Ecto neural progenitor cell (in vitro differentiated cells): Measurements from ENCODE around the gene MZB1.
"Not testable (repeated sequence)": the region's sequence is repeated elsewhere in the genome, so short reads cannot be mapped to it uniquely, and the experiment has no call there.

Experiments
- DNase-seq: peaks from one replicate; pipeline ENCODE4 v3.0.0-alpha.2; 2018; ENCODE audit warnings: low spot score

The MZB1 gene

DNA sequence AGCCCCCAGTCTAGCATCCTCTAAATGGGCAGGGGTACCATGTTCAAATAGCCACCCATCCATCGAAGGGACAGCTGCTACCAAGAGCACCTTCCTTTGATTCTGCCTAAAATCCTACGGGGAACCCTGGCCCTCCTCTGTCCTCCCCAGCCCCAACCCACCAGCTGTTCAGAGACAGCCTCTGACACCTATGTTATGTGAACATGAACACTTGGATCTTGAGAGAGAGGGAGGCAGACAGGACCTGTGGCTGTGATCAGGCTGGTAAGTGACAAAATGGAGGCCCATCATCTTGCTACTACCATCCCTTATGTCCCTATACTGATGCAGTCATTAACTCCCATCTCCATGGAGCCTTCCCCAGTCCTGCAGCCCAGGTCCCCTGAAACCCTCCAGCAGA is 14.8 kb downstream of the MZB1 start:
- no peak for DNase-seq

DNA sequence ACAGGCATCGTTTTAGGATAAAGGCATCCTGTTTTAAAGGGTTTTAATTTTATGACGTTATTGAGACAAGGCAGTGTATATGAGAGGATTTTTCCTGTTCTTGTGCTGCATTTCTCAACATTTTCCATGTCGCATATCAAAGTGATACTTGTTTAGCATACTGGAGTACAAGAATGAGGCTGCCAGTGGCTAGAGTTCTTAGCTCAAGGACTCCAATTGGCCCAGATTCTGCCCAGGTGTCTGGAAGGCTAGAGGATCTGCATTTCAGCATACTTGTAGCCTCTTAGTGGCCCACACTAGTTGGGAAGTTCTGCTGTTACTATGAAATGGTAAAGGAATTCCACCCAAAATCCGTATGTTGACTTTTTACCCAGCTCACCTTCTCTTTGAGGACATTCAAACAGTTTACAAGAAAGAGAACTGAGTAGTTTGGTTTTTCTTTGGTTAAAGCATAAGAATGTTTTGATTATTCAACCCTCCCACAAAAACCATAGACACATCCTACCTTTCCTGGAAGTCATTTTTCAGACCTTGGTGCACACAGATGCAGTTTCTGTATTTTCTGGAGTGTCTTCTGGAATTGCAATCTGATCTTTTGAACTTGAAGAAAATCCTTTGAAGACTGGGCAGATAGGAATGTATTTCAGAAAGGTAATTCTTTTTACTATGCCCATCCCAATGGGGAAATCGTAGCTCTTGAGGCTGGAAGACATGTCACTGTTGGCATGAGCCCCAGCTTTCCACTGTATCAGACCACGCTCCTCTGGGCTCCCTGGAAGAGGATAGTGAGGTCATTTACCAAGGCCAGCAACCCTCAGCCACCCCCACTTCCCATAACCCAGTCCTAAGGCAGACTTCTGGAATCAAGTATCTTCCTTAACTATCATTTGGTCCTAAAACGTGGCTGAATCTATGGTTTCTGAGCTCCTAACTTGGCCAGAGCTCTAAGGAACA is 18.0 kb downstream of the MZB1 start:
- no peak for DNase-seq

DNA sequence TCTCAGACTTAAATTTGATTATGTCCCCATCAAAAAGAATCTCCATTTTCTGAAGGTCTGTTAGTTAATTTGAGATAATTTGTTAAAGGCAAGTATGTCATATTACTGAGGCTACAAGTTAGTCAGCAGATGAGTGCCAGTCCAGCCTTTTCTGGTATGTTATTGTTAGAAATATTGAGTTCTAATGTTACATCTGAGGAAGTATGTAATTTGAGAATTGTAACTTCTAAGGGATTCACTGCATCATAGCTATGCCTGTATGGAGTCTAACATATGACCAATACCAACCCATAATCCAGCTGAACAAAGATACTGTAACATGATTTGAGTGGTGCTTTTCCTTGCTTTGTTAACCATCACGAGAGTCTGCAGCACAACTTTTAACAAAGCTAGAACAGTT is 20.5 kb downstream of the MZB1 start:
- DNase-seq, result no peak

DNA sequence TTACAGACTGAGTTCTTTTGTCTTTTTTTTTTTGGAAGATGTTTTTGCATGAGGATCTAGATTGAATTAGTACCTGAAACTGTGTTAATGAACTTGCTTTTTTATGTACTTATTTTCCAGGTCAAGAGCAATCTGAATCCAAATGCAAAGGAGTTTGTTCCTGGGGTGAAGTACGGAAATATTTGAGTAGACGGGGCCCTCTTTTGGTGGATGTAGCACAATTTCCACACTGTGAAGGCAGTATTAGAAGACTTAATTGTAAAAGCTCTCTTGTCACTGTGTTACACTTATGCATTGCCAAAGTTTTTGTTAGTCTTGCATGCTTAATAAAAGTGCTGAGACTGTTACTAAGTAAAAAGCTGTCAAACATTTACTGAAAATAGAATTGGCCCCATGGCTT is 21.1 kb downstream of the MZB1 start:
- no peak for DNase-seq

DNA sequence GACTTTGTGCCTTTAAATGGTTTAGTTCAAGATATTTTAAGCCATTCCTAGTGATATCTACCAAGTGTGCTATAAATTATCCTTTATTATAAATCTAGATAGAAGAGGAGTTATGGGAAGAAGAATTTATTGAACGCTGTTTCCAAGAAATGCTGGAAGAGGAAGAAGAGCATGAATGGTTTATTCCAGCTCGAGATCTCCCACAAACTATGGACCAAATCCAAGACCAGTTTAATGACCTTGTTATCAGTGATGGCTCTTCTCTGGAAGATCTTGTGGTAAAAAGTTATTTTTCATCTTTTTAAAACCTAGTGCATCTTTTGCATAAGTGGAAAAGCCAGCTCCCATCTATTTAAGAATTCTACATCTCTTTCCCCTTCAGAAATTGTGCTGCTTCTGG is 25.2 kb downstream of the MZB1 start:
- DNase-seq, result no peak

DNA sequence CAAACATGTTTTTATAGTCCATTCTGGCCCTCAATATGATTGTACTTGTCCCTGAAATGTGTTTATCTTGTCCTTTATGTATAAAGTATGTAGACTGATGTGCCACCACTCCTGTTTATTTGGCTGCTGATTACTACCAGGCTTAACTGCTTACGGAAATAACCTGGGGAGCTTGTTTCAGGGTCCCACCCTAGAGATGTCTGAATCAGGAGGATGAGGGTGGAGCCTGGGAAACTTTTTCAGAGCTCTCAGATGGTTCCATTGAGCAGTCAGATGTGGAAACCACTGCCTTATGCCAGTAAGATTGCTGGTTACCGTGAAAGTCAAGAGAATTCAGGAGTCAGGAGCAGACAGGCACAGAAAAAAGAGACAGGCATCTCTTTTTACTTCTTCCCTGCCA is 25.8 kb downstream of the MZB1 start:
- no peak for DNase-seq

DNA sequence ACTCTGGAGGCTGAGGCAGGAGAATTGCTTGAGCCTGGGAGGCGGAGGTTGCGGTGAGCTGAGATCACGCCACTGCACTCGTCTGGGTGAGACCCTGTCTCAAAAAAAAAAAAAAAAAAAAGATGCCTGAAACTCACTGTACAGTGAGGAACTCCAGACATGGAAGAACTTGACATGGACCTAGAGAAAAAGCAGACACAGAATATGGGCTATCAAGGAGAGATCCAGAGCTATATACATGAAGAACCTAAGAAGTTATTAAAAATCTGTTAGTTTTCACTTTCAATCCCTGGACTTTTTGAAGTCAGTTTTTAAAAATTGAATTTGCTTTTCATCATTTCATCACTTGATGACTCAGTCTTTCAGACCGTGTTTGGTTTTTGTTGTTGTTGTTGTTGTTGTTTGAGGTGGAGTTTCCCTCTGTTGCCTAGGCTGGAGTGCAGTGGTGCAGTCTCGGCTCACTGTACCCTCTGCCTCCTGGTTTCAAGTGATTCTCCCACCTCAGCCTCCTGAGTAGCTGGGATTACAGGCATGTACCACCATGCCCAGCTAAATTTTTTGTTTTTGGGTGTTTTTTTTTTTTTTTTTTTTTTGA is 27.8 kb downstream of the MZB1 start:
- DNase-seq, result no peak

DNA sequence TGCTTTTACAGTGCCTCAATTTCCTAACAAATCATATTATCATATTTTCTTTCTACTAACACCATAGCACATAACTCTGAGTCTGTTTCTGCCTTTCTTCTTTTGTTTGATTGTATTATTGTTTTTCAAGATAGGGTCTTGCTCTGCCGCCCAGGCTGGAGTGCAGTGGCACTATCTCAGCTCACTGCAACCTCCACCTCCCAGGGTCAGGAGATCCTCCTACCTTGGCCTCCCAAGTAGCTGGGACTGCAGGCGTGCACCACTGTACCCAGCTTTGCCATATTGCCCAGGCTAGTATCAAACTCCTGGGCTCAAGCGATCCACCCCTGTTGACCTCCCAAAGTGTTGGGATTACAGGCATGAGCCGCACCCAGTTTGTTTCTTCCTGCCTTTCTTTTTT is 29.3 kb downstream of the MZB1 start:
- no peak for DNase-seq

DNA sequence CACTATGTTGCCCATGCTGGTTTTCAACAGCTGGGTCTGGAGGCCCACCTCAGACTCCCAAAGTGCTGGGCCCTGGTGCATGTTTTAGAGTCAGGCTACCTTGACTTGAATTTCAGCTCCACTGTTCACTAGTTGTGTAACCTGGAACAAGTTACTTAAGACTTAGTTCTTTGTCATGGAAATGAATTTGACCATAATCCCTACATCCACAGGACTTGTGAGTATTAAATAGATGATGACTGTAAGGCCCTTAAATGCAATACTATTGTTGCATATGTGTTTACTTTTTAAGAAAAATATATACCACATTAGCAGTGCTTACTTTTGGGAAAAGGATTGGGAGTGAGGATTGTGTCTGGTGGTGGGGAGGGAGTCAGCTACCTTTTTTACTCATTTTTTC is 31.6 kb downstream of the MZB1 start:
- DNase-seq, result no peak

DNA sequence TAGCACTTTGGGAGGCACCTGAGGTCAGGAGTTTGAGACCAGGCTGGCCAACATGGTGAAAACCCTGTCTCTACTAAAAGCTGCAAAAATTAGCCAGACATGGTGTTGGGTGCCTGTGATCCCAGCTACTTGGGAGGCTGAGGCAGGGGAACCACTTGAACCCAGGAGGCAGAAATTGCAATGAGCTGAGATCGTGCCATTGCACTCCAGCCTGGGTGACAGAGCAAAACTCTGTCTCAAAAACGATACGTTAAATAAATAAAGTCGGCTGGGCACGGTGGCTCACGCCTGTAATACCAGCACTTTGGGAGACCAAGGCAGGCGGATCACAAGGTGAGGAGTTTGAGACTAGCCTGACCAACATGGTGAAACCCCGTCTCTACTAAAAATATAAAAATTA is 33.8 kb downstream of the MZB1 start:
- DNase-seq, result not testable (repeated sequence)

DNA sequence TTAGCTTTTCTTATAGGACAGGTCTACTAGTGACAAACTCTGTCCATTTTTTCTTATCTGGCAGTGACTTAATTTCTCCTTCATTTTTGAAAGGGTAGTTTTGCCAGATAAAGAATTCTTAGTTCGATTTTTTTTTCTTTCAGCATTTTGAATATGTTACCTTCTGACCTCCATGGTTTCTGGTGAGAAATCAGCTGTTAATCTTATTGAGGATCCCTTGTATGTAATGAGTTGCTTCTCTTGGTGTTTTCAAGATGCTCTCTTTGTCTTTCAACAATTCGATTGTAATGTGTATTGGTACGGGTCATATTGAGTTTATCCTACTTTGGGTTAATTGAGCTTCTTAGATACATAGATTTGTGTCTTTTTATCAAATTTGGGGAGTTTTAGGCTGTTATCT is 35.5 kb downstream of the MZB1 start:
- no peak for DNase-seq

DNA sequence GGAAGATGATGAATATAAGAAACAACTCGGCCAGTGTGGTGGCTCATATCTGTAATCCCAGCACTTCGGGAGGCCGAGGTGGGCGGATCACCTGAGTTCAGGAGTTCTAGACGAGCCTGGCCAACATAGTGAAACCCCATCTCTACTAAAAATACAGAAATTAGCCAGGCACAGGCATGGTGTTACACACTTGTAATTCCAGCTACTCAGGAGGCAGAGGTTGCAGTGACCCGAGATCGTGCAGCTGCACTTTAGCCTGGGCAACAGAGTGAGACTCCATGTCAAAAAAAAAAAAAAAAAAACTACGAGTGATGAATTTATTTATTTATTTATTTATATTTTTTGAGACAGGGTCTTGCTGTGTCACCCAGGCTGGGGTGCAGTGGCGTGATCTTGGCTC is 41.9 kb downstream of the MZB1 start:
- not testable (repeated sequence) for DNase-seq

DNA sequence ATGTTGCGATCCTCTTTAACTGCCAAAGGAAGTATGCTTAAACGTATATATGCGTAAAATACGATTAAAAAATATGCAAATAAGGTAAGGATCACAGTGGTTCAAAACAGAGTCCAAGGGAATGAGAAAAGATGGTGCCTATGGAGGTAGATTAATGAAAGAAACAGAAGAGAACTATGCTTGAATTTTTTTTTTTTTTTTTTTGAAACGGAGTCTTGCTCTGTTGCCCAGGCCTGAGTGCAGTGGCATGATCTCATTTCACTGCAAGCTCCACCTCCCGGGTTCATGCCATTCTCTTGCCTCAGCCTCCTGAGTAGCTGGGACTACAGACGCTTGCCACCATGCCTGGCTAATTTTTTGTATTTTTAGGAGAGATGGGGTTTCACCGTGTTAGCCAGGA is 44.3 kb downstream of the MZB1 start:
- DNase-seq, result not testable (repeated sequence)

DNA sequence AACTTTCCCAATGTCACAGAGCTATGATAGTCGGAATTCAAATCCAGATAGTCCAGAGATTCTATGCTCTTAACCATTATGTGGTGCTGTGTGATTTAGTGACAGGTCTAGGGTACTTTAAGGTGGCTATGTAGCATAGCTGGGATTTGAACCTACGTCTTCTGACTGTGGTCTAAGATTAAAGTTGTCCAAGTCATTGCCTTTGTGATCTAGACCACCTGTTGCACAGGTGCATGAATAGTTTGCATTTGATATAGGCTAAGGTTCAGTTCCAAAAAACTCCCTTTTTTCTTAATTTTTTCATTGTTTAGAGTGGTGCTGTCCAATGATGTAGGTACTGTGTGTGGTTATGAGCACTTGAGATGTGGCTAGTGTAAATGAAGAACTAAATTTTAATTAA is 45.5 kb downstream of the MZB1 start:
- DNase-seq, result no peak

DNA sequence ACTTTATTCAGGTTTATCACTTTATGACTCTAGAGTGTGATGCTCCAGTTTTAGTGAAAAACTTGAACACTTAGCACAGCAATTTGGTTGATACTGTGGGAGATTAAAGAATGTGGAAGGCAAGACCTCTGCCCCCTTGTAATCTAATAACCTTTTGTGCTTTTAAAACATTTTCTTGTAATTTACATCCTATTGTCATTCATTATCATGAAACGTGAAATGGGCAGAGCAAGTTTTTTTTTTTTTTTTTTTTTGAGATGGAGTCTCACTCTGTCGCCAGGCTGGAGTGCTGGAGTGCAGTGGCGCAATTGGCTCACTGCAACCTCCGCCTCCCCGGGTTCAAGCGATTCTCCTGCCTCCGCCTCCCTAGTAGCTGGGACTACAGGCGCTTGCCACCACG is 46.2 kb downstream of the MZB1 start:
- no peak for DNase-seq

DNA sequence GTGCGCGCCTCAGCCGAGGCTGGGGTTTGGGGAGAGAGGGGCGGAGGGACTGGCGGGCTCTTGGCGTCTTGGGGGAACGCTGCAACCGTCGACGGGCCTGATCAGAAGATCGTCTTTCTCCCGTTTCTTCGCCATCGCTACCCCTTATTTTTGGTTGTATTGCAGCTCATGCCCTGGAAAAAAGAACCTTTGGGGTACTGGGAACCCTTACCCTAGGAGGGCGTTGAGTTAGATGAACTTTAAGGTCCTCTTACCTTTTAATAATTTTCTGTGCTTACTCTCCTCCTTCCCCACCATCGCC is 47.3 kb downstream of the MZB1 start:
- DNase-seq, result no peak

DNA sequence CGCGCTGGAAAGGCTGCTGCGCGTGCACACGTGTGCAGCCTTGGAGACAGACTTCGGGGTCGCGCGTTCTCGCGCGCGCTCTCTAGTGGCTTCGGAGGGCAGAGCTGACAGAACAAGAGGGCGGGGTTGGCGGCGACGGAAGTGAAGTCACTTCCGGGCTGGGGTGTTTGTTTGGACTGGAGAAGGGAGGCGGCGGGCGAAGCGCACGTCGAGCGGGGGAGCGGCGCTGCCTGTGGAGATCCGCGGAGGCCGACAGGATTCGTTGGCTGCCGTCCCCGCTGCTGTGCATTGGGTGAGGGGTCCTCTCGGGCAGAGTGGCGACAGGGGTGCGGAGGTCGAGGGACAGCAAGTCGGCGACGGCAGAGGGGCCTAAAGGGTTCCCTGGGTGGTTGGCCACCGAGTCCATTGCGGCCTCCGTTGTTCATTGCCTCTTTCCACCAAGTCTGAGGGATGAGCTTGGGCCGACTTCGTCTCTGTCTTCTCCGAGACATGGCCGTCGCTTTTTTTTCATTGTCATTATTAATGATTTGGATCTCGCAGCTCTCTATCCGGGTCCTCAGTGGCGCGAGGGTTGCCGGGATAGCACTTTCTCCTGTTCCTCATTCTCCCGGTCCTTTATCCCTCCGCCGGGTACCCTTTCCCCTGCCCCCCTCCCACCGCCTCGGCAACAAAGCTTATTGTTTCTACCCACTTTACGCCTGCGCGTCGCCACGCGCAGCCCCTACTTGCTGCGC is 47.9 kb downstream of the MZB1 start, which contains the start of gene PAIP2:
Gene PAIP2 (plus strand): TSS at position 166 of the 734 bp plus-strand sequence. CDS start 21,931 bp downstream, outside the sequence.
- peak; percentile 98 for DNase-seq

DNA sequence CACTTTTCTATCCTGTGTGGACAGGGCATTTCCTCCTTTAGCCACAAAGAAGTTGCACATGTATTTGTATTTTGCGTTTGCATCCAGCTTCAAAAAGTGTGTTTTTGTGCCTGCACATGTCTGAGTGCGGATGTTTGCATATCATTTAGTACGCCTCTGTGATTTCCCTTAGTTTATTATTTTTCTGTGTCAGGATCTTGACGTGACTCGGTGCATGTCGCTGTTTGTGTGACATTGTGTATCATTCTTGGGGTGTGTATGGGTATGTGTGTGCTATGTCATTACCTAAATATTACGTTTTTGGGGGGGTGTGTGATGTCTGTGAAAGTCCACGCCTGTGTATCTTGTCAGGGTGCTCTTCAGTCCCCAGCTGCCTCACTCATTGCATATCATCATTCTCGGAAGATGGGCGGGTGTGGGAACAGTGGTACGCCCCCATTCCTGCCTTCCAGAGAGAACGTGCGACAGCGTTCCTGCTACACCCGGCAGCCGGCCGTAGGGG is 48.5 kb downstream of the MZB1 start:
- DNase-seq, result no peak

DNA sequence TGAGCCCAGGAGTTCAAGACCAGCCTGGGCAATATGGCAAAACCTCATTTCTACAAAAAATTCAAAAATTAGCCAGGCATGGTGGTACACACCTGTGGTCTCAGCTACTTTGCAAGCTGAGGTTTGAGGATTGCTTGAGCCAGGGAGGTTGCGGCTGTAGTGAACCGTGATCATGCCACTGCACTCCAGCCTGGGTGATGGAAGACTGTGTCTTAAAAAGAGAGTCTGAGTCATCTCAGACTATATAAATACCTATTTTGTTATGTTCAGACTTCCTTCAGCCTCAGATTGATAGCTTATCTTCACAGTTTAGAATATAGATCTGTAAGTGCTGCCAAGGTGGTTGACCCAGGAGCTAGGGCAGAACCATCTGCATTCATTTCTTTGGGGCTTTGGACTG is 49.7 kb downstream of the MZB1 start:
- DNase-seq, result no peak
